ENCODE measurements around the gene MECP2. TPM values are rescaled to one million over a fixed set of nuclear protein-coding genes. Genes with fewer than 3 reads are reported as not detected.

Gene MECP2
- total and polyA plus RNA-seq, 2 of the 13 experiments (the other 11 are each of a cell fraction or from before 2014, with no cell fraction given) = 7.9 to 18.1 TPM

- no peaks in the 10 kb centered on the region for H4K20me1 ChIP-seq (ENCODE audit: insufficient read depth, low read length)
- no peak for TF ChIP-seq ZNF788 (CRISPR knock-in tag; IDR thresholded peaks at IDR 0.05; ENCODE audit: borderline replicate concordance)
- TF ChIP-seq SATB2 (CRISPR knock-in tag; IDR thresholded peaks at IDR 0.05) = no peak
- TF ChIP-seq NFKB2 (CRISPR knock-in tag; IDR thresholded peaks at IDR 0.05; ENCODE audit: borderline replicate concordance) = no peak
- no peak for TF ChIP-seq ZBTB44 (CRISPR knock-in tag; IDR thresholded peaks at IDR 0.05)
- no peak for TF ChIP-seq GZF1 (CRISPR knock-in tag; IDR thresholded peaks at IDR 0.05)
- no peak overlapping the region for H3K9ac ChIP-seq (ENCODE audit: insufficient read depth, low read depth, low read length)
- no peak overlapping the region for H3K27ac ChIP-seq (ENCODE audit: extremely low read length, insufficient read depth, low read length)
- ChIA-PET CTCF (ENCODE audit: low intra/inter-chr PET ratio, low total read pairs) (no interaction called here), POLR2A (interaction anchor here (1.2 kb wide), 1 partner anchor 9 kb away, joined by 3 read pairs; no protein-coding TSS in a partner anchor)
- WGBS (ENCODE audit: low lambda C conversion rate) = 54% methylated on average over 4 of the region's 13 CpGs
- no peak overlapping the region for H3K4me3 ChIP-seq (replicated peaks in 1 of 3; ENCODE audit: insufficient read depth in 1 of 3, low read depth in 2 of 3, low read length in 3 of 3)
- H3K36me3 ChIP-seq (replicated peaks in 1 of 2; ENCODE audit: control insufficient read depth in 1 of 2, insufficient read depth in 2 of 2, low read length in 2 of 2) = peaks cover 4 to 18% of the 10 kb centered on the region in 2 experiments; a peak in 4 of 5 replicates
- FAIRE-seq (no peak), DNase-seq (ENCODE audit: low spot score) (no peak), ATAC-seq (no peak)
- H3K27me3 ChIP-seq (ENCODE audit: control insufficient read depth in 1 of 2, insufficient read depth in 2 of 2, low read length in 2 of 2) = no peaks in the 10 kb centered on the region
- H2AFZ ChIP-seq (ENCODE audit: low read length) = no peak overlapping the region
- H3K4me2 ChIP-seq (ENCODE audit: low read depth, low read length) = no peak overlapping the region
- intact Hi-C loops (cut with micrococcal nuclease; ENCODE audit: unreplicated experiment) (no loop called here), in situ Hi-C loops (cut with HindIII; ENCODE audit: extremely low pct_ligation_motif_present, low pct_unique_long_range_greater_than_20kb) (no loop called here)
- no peaks in the 10 kb centered on the region for H3K9me3 ChIP-seq (ENCODE audit: low read length)
- peaks cover 2% of the 10 kb centered on the region for H3K79me2 ChIP-seq (ENCODE audit: insufficient read depth, low read length)
- peaks cover 12% of the 10 kb centered on the region for H3K4me1 ChIP-seq (ENCODE audit: insufficient read depth, low read length)
- BruUV-seq (replicated peaks) = no TSS peak
Measured at GRCh38 chrX:154028502-154029184, 68.9 kb downstream of the MECP2 start.

- BruUV-seq (replicated peaks) = no TSS peak
- CTCF ChIA-PET (ENCODE audit: low intra/inter-chr PET ratio, low total read pairs) = no interaction called here
- POLR2A ChIA-PET = interaction anchor here (1.2 kb wide), 1 partner anchor 10 kb away, joined by 3 read pairs; no protein-coding TSS in a partner anchor
- no peak for TF ChIP-seq ZBTB3 (CRISPR knock-in tag; IDR thresholded peaks at IDR 0.05; ENCODE audit: borderline replicate concordance, low read depth)
- TF ChIP-seq THRA (CRISPR knock-in tag; IDR thresholded peaks at IDR 0.05; ENCODE audit: borderline replicate concordance) = no peak
- no peak for TF ChIP-seq FIP1L1 (IDR thresholded peaks at IDR 0.05; ENCODE audit: borderline replicate concordance, insufficient read depth, low read depth, low read length)
- no peak for TF ChIP-seq ZNF558 (CRISPR knock-in tag; IDR thresholded peaks at IDR 0.05; ENCODE audit: borderline replicate concordance)
- no peak for TF ChIP-seq ZNF44 (CRISPR knock-in tag; IDR thresholded peaks at IDR 0.05)
- no peak for TF ChIP-seq TCF12 (IDR thresholded peaks at IDR 0.05)
- no peak for TF ChIP-seq TCF12 (CRISPR knock-in tag; IDR thresholded peaks at IDR 0.05)
- no peak for TF ChIP-seq NR2F2 (IDR thresholded peaks at IDR 0.05; ENCODE audit: borderline replicate concordance, low read depth)
- TF ChIP-seq ZNF674 (CRISPR knock-in tag; IDR thresholded peaks at IDR 0.05; ENCODE audit: low read depth) = no peak
- no peak for TF ChIP-seq TRIM24 (CRISPR knock-in tag; IDR thresholded peaks at IDR 0.05)
- TF ChIP-seq ZNF775 (CRISPR knock-in tag; IDR thresholded peaks at IDR 0.05; ENCODE audit: borderline replicate concordance) = no peak
Measured at GRCh38 chrX:154027986-154028385, 69.5 kb downstream of the MECP2 start.

More at GRCh38 chrX:154027986-154028385, 69.5 kb downstream of the MECP2 start:
- Histone ChIP-seq H3K4me1 (ENCODE audit: insufficient read depth, low read length) (peaks cover 19% of the 10 kb centered on the region), H3K79me2 (ENCODE audit: insufficient read depth, low read length) (no peaks in the 10 kb centered on the region), H3K4me2 (ENCODE audit: low read depth, low read length) (no peak overlapping the region), H3K27me3 (ENCODE audit: control insufficient read depth in 1 of 2, insufficient read depth in 2 of 2, low read length in 2 of 2) (no peaks in the 10 kb centered on the region), H3K36me3 (replicated peaks in 1 of 2; ENCODE audit: control insufficient read depth in 1 of 2, insufficient read depth in 2 of 2, low read length in 2 of 2) (peaks cover 4 to 18% of the 10 kb centered on the region in 2 experiments; a peak in 4 of 5 replicates), H3K9ac (ENCODE audit: insufficient read depth, low read depth, low read length) (no peak overlapping the region), H3K27ac (ENCODE audit: extremely low read length, insufficient read depth, low read length) (no peak overlapping the region), H4K20me1 (ENCODE audit: insufficient read depth, low read length) (no peaks in the 10 kb centered on the region), H2AFZ (ENCODE audit: low read length) (no peak overlapping the region), H3K9me3 (ENCODE audit: low read length) (no peaks in the 10 kb centered on the region), H3K4me3 (replicated peaks in 1 of 3; ENCODE audit: insufficient read depth in 1 of 3, low read depth in 2 of 3, low read length in 3 of 3) (no peak overlapping the region)
- FAIRE-seq (no peak), ATAC-seq (no peak), DNase-seq (ENCODE audit: low spot score) (no peak)
- WGBS (ENCODE audit: low lambda C conversion rate) = 100% methylated on average over 1 of the region's 1 CpG
- in situ Hi-C loops (cut with HindIII; ENCODE audit: extremely low pct_ligation_motif_present, low pct_unique_long_range_greater_than_20kb) = no loop called here
- intact Hi-C loops (cut with micrococcal nuclease; ENCODE audit: unreplicated experiment) = no loop called here
